ENCODE data around the gene FRZB.

GRCh38 chr2:182824767-182825158 is 41.7 kb downstream of the FRZB start:
- TF ChIP-seq, protein P1, sequence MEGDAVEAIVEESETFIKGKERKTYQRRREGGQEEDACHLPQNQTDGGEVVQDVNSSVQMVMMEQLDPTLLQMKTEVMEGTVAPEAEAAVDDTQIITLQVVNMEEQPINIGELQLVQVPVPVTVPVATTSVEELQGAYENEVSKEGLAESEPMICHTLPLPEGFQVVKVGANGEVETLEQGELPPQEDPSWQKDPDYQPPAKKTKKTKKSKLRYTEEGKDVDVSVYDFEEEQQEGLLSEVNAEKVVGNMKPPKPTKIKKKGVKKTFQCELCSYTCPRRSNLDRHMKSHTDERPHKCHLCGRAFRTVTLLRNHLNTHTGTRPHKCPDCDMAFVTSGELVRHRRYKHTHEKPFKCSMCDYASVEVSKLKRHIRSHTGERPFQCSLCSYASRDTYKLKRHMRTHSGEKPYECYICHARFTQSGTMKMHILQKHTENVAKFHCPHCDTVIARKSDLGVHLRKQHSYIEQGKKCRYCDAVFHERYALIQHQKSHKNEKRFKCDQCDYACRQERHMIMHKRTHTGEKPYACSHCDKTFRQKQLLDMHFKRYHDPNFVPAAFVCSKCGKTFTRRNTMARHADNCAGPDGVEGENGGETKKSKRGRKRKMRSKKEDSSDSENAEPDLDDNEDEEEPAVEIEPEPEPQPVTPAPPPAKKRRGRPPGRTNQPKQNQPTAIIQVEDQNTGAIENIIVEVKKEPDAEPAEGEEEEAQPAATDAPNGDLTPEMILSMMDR (IDR thresholded peaks at IDR 0.05) = no peak
- no peak for TF ChIP-seq POLR2A (IDR thresholded peaks at IDR 0.05)

Measured in thyroid gland (tissue), 4 donors.